Astrocyte of the cerebellum (primary cell): ENCODE results near the gene GPR85.
"Not testable (repeated sequence)": the region's sequence is repeated elsewhere in the genome, so short reads cannot be mapped to it uniquely, and the experiment has no call there.

Experiments
- DNase-seq: peaks from one replicate; pipeline ENCODE4 v3.0.0-alpha.2; 2011; ENCODE audit warnings: low read depth
- H3K4me3 ChIP-seq: 2 replicates; pipeline ENCODE4 v1.5.1; 2011; ENCODE audit warnings: mild to moderate bottlenecking, low read depth, low read length, moderate library complexity
- CTCF ChIP-seq: IDR thresholded peaks from 2 replicates; pipeline ENCODE4 v1.5.1; 2012; ENCODE audit warnings: low read length, low read depth, moderate library complexity, mild to moderate bottlenecking; ENCODE audit errors: missing control alignments
- in situ Hi-C: cut with HindIII; loops from 2 replicates; pipeline ENCODE4 v1.10.0; 2017; ENCODE audit warnings: low sequenced_read_pairs

GPR85 gene

GRCh38 chr7:113119429-113119828, 32.8 kb upstream of the GPR85 start:
- DNase-seq, result no peak
- in situ Hi-C loops, result no loop called here
- no peak for TF ChIP-seq CTCF
- no peak overlapping the region for H3K4me3 ChIP-seq

GRCh38 chr7:113118074-113118959, 31.7 kb upstream of the GPR85 start, which contains the start of gene SMIM30:
TSS of gene SMIM30 (minus strand) at chr7:113118554. CDS start at chr7:113117578, 976 bp downstream.
- DNase-seq, result peak; percentile 60
- in situ Hi-C loops, result no loop called here
- TF ChIP-seq CTCF, result no peak

GRCh38 chr7:113117374-113117774, 30.7 kb upstream of the GPR85 start:
- H3K4me3 ChIP-seq, result peak overlapping the region; percentile 66
- in situ Hi-C loops, DNase-seq: not testable (repeated sequence)

More at GRCh38 chr7:113118074-113118959, 31.7 kb upstream of the GPR85 start, which contains the start of gene SMIM30:
- peak within 1 kb of the TSS; percentile 66 for H3K4me3 ChIP-seq

GRCh38 chr7:113113912-113114311, 27.3 kb upstream of the GPR85 start:
- TF ChIP-seq CTCF, result peak; percentile 18
- DNase-seq, result no peak
- no peak overlapping the region for H3K4me3 ChIP-seq
- in situ Hi-C loops, result no loop called here

GRCh38 chr7:113109718-113110117, 23.1 kb upstream of the GPR85 start:
- in situ Hi-C loops, result no loop called here

GRCh38 chr7:113100121-113100603, 13.5 kb upstream of the GPR85 start:
- DNase-seq, result peak; percentile 27
- H3K4me3 ChIP-seq, result no peak overlapping the region
- in situ Hi-C loops, result no loop called here
- no peak for TF ChIP-seq CTCF

More at GRCh38 chr7:113109718-113110117, 23.1 kb upstream of the GPR85 start:
- DNase-seq, result no peak
- no peak overlapping the region for H3K4me3 ChIP-seq
- TF ChIP-seq CTCF, result no peak
